Smooth muscle cell (in vitro differentiated cells): ENCODE results near the gene PDE4D. TPM values are rescaled to one million over a fixed set of nuclear protein-coding genes. Genes with fewer than 3 reads are reported as not detected.

Source experiments
- DNase-seq: peaks from one replicate; lab custom pipeline; 2025; ENCODE audit not compliant: unreplicated experiment; lab: John Stamatoyannopoulos, UW
- H2AFZ ChIP-seq: fragments of 200-600 bp; sonication (generic); 2 replicates; pipeline ENCODE4 v1.6.0; 2016; ENCODE audit warnings: antibody characterized with exemption, low read depth, mild to moderate bottlenecking
- H3F3A ChIP-seq: fragments of 200-600 bp; sonication (generic); 2 replicates; pipeline ENCODE4 v1.6.0; 2017; ENCODE audit warnings: antibody characterized with exemption, low read depth
- H3K27ac ChIP-seq: fragments of 200-600 bp; sonication (generic); 2 replicates; pipeline ENCODE4 v1.5.1; 2016; ENCODE audit warnings: low read depth, mild to moderate bottlenecking
- H3K27me3 ChIP-seq: fragments of 200-600 bp; sonication (generic); 2 replicates; pipeline ENCODE4 v1.6.1; 2016; ENCODE audit warnings: low read depth, mild to moderate bottlenecking
- H3K36me3 ChIP-seq: fragments of 200-600 bp; sonication (generic); 2 replicates; pipeline ENCODE4 v1.5.1; 2016; ENCODE audit warnings: low read depth
- H3K4me1 ChIP-seq: fragments of 200-600 bp; sonication (generic); 2 replicates; pipeline ENCODE4 v1.5.1; 2016; ENCODE audit warnings: low read depth
- H3K4me2 ChIP-seq: fragments of 200-600 bp; sonication (generic); 2 replicates; pipeline ENCODE4 v1.6.0; 2016; ENCODE audit warnings: mild to moderate bottlenecking
- H3K4me3 ChIP-seq: fragments of 200-600 bp; sonication (generic); 2 replicates; pipeline ENCODE4 v1.5.1; 2016; ENCODE audit warnings: mild to moderate bottlenecking
- H3K79me2 ChIP-seq: fragments of 200-600 bp; sonication (generic); 2 replicates; pipeline ENCODE4 v1.6.0; 2016; ENCODE audit warnings: low read depth, mild to moderate bottlenecking
- H3K9ac ChIP-seq: fragments of 200-600 bp; sonication (generic); 2 replicates; pipeline ENCODE4 v1.6.0; 2016; ENCODE audit warnings: low read depth
- H3K9me3 ChIP-seq: fragments of 200-600 bp; sonication (generic); replicated peaks from 2 replicates; pipeline ENCODE4 v1.5.1; 2016; ENCODE audit warnings: low read depth
- H4K20me1 ChIP-seq: fragments of 200-600 bp; sonication (generic); 2 replicates; pipeline ENCODE4 v1.6.0; 2016; ENCODE audit warnings: low read depth
- CTCF ChIP-seq: fragments of 200-600 bp; sonication (generic); IDR thresholded peaks from 2 replicates; pipeline ENCODE4 v1.5.1; 2017; ENCODE audit warnings: borderline replicate concordance, mild to moderate bottlenecking, antibody characterized with exemption; ENCODE audit not compliant: insufficient read depth, poor library complexity, severe bottlenecking
- WGBS: methylation state at CpG from one replicate; pipeline ENCODE4 v1.1.7; 2016; ENCODE audit warnings: low lambda C conversion rate; 5-methylcytosine and 5-hydroxymethylcytosine counted together
- microRNA counts: library from miRNA; unstranded; fragments of <30 nt; microRNA quantifications from one replicate; lab custom pipeline; 2016
- microRNA-seq: library from miRNA; unstranded; fragments of <30 nt; microRNA quantifications from one replicate; pipeline ENCODE4, GENCODE V29; 2016; ENCODE audit warnings: borderline number of aligned reads
- polyA plus RNA-seq: library from polyadenylated mRNA; unstranded; fragments of >200 nt; fragmentation: Nextera tagmentation; extraction: Ambion mirVana; gene quantifications from 2 replicates; pipeline ENCODE4 v1.2.1, GENCODE V29; 2016
- small RNA-seq: library from RNA; depleted of rRNA; stranded (forward); fragments of <200 nt; gene quantifications from one replicate; pipeline ENCODE3, GENCODE V24; 2014
- total RNA-seq: library from RNA; depleted of rRNA; stranded (reverse); fragments of >200 nt; gene quantifications from 2 replicates; pipeline ENCODE4 v1.2.3, GENCODE V29; 2014

Gene PDE4D
- total and polyA plus RNA-seq, 2 experiments from 2014 or later = 16.4 to 61.0 TPM

GRCh38 chr5:58919833-58920232 lies 973.7 kb downstream of the PDE4D start:
- Histone ChIP-seq H3K79me2 (no peaks in the 10 kb centered on the region), H3K9ac (no peak overlapping the region), H3K9me3 (no peaks in the 10 kb centered on the region), H4K20me1 (no peaks in the 10 kb centered on the region), H3K36me3 (no peaks in the 10 kb centered on the region), H3K4me1 (no peaks in the 10 kb centered on the region), H2AFZ (no peak overlapping the region), H3K27me3 (no peaks in the 10 kb centered on the region), H3F3A (no peaks in the 10 kb centered on the region), H3K4me3 (no peak overlapping the region), H3K27ac (no peak overlapping the region), H3K4me2 (no peak overlapping the region)
- 85% methylated on average over 5 of the region's 5 CpGs for WGBS
- no peak for TF ChIP-seq CTCF
- no peak for DNase-seq

MicroRNA genes within 50 kb of the gene (microRNA counts, 767-probe panel; counts per million panel counts)
- microRNA hsa-miR-582-3p (lab: Ali Mortazavi, UCI) = 183 counts per million
- 183 counts per million for microRNA hsa-miR-582-5p (lab: Ali Mortazavi, UCI)

Small RNA genes within 50 kb of the gene (microRNA-seq; reads per million reads assigned to microRNA genes)
- gene MIR582 = 43.8 reads per million, percentile 42 among the genes with 10 or more reads in this experiment

Small RNA genes within 50 kb of the gene (small RNA-seq; reads per million reads assigned to genes)
- gene MIR582 = 3.8 reads per million, percentile 57 among the genes with 10 or more reads in this experiment
